GM12878 (cell line): ENCODE measurements around the gene VWA8.

Experiments used
- HDAC2 ChIP-seq: fragments of 200-600 bp; sonication (generic); IDR thresholded peaks from 2 replicates; pipeline ENCODE4 v1.6.1; 2017
- POLR2AphosphoS5 ChIP-seq: IDR thresholded peaks from 2 replicates; pipeline ENCODE4 v1.6.1; 2011; ENCODE audit warnings: mild to moderate bottlenecking, low read length, inconsistent platforms
- RAD21 ChIP-seq: IDR thresholded peaks from 2 replicates; pipeline ENCODE4 v1.6.1; 2011; ENCODE audit warnings: mild to moderate bottlenecking, low read depth, low read length, moderate library complexity; ENCODE audit not compliant: insufficient read depth
- SUZ12 ChIP-seq: fragments of 200-600 bp; sonication (generic); IDR thresholded peaks from one replicate; pipeline ENCODE4 v1.6.1; 2018; ENCODE audit warnings: antibody characterized with exemption, mild to moderate bottlenecking; ENCODE audit not compliant: unreplicated experiment
- YY1 ChIP-seq: IDR thresholded peaks from 2 replicates; pipeline ENCODE4 v1.6.1; 2011; ENCODE audit warnings: low read depth, mild to moderate bottlenecking, low read length
- TF ChIP-seq, protein P1 (sequence below): IDR thresholded peaks from 2 replicates; pipeline ENCODE4 v1.6.1; 2012; ENCODE audit warnings: low read depth, low read length, improper control_type of control experiment

- TF ChIP-seq HDAC2 = no peak
- no peak for TF ChIP-seq POLR2AphosphoS5
- no peak for TF ChIP-seq YY1
- TF ChIP-seq SUZ12 = no peak
- TF ChIP-seq, protein P1, sequence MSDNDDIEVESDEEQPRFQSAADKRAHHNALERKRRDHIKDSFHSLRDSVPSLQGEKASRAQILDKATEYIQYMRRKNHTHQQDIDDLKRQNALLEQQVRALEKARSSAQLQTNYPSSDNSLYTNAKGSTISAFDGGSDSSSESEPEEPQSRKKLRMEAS = no peak
- no peak for TF ChIP-seq RAD21
These were observed 106.2 kb downstream of the VWA8 start for GRCh38 chr13:41854758-41855157.
